Transverse colon (tissue), 3 donors: ENCODE measurements around the gene S100A2.

Experiments
- CTCF ChIP-seq, 5 experiments: fragments of 200-600 bp in 3 of 5; fragments of 450-650 bp in 2 of 5; sonication (generic) in 3 of 5; IDR thresholded peaks; 1 replicate in 2 of 5; 2 replicates in 3 of 5; pipeline ENCODE4 v1.5.1; 2016 to 2017; ENCODE audit warnings: antibody characterized with exemption in 5 of 5, inconsistent platforms in 3 of 5, mild to moderate bottlenecking in 2 of 5, moderate library complexity in 1 of 5
- EP300 ChIP-seq: sonication (generic); formaldehyde crosslinking; IDR thresholded peaks from one replicate; pipeline ENCODE4 v1.6.1; 2017; ENCODE audit warnings: antibody characterized with exemption, low read depth
- POLR2A ChIP-seq: fragments of 450-650 bp; IDR thresholded peaks from one replicate; pipeline ENCODE4 v1.6.1; 2016; ENCODE audit warnings: antibody characterized with exemption, mild to moderate bottlenecking, moderate library complexity

DNA sequence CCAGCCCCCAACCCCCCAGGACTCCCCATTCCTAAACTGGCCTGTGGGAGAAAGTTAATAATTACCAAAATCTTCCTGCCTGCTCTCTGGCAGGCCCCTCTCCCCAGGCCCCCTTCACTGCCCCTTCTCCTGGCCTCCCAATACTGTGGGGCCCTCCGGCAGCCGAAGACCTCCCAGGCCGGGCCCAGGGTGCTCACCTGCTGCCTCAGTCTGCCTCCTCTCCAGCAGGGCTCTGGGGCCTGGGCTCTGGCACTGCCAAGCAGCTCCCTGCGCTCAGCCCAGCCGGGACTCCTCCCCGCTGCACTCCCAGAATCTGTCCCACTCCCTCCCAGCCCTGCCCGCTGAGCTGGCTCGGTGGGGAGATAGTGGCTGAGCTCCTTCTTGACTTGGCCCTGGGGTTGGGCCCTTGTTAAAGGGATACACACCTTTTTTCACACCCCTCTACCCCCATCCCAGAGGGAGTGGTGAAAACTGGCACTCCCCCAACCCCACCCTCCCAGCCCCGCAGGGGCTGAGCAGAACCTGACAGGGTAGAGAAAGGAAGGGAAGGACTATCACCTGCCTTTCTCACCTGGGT, 47.2 kb upstream of the S100A2 start, which contains the start of gene S100A16:
- TF ChIP-seq CTCF (IDR thresholded peaks at IDR 0.05) (peak in 1 of 5 experiments; percentile 13), POLR2A (peak; percentile 97), EP300 (no peak)
